Measurements from ENCODE around the gene ITPRIPL2.
A peak's percentile ranks its signal among the peaks of the same experiment; 100 is the strongest.

Gene ITPRIPL2

DNA sequence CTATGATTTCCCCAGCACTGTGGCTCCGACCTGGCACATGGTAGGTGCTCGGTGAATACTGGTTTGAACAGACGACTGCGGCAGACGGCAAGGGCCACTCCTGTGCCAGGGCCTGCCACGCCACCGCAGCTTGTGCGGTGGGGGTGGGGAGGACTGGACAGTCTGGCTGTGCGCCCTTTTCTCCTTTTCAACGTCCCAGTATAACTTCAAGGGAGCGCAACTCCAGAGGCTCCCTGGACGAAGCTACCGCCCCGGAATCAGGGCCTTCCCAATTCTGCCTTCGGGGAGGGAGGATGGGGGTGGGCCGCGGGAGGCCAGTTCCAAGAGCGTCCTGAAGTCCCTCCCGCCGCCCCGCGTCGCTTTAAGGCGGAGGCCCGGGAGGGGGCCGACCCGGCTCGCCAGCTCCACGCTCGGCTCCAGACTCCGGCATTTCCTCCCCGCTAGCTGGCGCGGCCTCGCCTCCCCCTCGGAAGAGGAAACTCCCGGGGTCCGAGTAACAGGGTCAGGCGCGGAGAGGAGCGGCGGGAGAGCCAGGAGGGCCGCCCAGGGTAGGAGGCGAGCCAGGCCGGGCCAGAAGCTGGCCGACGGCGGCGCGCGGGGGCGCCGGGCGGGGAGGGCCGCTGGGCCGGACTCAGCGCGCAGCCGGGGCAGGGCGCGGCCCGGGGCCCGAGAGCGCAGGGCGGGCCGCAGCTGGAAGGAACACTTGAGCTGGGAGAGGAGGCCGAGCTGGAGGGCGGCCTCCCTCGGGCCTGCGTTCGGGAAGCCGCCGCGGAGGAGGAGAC is at the start of gene ITPRIPL2:
ITPRIPL2 (plus strand) TSS at position 388 of the 782 bp plus-strand sequence. CDS start 498 bp downstream, outside the sequence.
- DNase-seq: peak; percentile 36

DNA sequence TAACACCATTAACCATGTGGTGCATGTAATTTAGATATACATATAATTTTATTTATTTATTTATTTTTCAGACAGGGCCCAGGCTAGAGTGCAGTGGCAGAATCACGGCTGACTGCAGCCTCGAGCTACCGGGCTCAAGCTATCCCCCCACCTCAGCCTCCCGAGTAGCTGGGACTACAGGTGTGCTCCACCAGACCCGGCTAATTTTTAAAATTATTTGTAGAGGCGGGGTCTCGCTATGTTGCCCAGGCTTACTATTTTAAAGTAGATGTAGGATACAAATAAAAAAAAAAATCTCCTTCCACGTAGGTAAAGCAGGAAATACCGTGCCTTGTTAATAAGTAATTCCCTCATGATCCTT is 46.8 kb upstream of the ITPRIPL2 start:
- no peak for DNase-seq

DNA sequence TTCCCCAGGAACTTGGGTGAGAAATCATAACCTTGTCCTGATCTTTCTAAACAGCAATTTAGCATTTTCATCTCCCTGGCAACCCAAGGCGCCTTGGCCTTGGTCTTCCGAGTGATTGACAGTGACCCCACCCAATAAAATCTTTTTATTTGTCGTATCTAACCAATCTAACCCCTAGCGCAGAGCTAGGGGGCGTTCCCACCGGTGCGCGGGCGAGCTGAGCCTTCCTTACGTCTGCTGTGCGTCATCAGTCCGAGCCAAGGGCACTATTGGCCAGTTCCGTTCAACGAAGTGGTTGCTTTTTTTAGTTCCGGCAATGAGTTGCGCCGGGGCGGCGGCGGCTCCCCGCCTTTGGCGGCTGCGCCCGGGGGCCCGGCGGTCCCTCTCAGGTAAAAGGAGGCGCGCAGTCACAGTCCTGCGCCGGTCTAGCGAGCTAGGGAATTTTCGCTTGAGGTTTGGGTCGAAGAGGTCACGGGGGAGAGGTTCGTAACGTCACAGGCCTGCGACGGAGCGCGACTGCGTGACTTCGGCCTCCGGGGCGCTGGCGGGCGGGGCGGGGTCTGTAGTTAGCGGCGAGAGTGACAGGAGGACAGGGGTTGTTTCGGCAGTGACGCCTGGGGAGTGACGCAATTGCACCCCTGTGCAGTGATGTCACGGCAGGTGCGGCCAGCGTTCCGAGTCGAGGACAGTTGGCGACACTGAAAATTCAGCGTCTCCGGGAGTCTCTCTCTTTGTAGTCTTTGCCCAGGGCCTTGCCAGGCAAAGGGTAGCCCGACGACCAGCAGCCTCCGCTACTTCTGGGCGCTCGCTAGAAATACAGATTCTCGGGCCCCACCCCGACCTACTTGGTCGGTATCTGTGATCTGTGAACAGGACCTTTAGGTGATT is 46.2 kb upstream of the ITPRIPL2 start, which contains the start of gene COQ7:
COQ7 (plus strand) TSS at position 266 of the 888 bp plus-strand sequence; CDS start at position 317, 51 bp downstream.
- DNase-seq: peak; percentile 99

DNA sequence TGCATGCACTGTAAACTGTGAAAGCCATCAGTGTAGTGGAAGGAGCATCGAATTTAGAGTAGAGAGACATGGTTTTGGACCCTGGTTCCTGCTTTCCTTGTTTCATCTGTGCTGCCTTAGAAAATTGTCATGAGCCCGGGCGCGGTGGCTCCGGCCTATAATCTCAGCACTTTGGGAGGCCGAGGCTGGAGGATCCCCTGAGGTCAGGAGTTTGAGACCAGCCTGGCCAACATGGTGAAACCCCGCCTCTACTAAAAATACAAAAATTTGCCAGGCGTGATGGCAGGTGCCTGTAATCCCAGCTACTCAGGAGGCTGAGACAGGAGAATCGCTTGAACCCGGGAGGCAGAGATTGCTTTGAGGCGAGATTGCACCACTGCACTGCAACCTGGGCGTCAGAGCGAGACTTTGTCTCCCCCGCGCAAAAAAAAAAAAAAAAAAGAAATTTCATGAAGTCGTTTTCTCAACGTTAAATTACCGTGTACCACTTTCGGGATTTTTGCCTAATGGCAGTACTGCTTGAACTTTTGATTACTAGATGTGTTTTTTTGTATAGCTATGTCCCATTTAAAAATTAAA is 45.4 kb upstream of the ITPRIPL2 start:
- DNase-seq: no peak

DNA sequence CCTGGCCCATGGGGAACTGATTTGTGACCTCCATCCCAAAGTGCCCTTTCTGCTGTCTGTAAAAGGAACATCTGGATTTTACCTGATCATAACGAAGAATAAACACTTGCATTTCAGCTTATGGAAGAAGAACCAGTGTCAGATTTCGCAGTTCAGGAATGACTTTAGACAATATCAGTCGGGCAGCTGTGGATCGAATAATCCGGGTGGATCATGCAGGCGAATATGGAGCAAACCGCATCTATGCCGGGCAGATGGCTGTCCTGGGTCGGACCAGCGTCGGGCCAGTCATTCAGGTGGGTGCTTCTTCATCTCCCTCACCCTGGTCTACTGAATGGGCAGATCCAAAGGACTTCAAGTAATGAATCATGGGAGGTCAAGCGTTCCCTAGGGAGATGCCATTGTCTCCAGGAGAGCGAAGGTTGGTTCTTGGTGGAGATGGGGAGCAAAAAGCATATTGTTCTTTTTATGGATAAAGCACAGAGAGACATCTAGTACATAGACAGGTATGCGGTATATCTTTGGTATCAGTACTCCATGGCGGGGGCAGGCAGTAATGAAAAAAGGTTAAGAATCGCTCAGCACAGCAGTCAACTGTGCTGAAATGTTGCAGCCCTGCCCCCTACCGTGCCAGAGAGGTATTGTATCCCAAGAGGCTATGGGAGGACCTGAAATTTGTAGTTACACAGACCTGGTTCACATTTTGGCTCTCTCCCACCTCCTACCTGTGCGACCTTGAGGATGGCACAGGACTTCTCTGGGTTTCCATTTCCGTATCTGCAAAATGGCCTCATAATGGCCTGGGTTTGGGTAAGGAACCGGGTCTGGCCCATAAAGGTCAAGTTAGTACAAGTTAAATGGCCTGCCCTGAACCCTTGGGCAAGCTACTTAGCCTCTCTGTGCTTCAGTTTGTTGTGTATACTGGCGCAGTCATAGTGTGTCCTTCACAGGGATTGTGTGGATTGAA is 41.7 kb upstream of the ITPRIPL2 start:
- peak; percentile 62 for DNase-seq

DNA sequence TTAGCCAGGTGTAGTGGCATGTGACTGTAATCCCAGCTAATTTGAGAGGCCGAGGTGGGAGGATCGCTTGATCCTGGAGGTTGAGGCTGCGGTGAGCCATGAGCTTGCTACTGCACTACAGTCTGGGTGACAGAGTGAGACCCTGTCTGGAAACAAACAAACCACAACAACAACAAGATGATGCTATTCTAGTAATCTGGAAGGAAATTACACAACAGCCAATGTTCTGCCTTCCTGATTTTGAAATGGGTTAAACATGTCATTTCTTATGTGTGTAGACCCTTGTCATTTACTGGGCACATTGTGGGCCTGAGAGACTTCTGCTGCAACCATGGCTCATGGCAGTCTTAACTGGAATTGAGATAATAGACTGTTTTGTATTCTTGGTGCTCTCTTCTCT is 40.4 kb upstream of the ITPRIPL2 start:
- DNase-seq: no peak

DNA sequence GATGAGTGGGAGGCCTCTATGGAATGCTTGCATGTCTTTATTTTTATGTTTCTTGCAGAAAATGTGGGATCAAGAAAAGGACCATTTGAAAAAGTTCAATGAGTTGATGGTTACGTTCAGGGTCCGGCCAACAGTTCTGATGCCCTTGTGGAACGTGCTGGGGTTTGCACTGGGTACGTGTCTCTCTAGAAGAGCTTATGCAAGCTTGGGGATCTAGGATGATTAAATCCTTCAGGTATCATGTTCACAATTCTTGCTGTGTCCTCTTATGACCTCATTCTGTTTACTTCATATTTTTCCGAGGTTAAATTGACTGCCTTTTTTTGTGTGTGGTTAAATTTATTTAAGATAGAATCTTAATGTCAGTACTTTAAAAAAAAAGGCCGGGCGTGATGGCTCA is 39.9 kb upstream of the ITPRIPL2 start:
- DNase-seq: no peak

DNA sequence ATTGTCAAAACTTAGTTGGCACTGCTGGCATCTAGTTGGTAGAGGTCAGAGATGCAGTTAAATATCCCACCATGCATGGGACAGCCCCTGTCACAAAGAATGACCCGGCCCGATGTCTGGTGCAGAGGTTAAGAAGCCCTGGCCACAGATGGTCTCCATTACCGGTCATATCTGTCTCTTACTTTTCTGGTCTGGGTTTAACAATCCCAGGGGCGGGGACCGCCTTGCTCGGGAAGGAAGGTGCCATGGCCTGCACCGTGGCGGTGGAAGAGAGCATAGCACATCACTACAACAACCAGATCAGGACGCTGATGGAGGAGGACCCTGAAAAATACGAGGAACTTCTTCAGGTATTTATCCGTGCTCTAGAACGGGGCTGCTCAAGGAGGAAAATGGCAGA is 38.3 kb upstream of the ITPRIPL2 start:
- no peak for DNase-seq

DNA sequence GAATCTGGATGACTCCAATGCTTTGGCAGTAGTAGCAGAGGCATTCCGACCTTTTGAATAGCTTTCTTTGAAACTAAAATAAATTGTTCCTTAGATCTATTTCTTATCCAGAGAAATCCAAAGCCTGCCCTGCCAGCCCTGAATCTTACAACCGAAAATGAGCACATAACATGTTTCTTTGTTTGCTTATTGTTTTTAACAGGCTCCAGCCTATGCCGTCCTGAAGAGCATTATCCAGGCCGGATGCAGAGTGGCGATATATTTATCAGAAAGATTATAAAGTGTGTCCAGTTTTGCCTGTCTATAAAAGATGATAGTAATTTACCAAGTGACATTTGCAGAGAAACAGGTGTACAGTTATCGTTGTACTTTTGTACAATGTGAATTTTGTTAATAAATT is 35.9 kb upstream of the ITPRIPL2 start:
- DNase-seq: no peak

DNA sequence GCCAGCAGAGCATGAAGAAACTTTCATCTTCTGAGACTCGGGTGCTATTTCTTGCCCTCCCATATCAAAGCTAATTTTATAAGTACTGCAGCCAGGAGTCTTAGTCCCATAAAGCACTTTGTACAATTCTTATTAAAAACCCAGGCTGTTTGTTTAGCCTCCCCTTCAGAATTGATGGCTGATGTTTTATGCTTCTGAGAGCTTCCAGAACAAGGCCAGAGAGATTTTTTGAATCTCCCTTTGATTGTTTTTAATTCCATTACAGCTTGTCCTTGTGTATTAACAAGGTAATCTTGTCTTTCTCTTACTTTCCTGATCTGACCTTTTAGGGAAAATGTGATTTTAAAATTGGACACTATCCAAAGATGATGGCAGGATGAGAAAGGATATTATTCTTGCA is 30.1 kb upstream of the ITPRIPL2 start:
- no peak for DNase-seq

DNA sequence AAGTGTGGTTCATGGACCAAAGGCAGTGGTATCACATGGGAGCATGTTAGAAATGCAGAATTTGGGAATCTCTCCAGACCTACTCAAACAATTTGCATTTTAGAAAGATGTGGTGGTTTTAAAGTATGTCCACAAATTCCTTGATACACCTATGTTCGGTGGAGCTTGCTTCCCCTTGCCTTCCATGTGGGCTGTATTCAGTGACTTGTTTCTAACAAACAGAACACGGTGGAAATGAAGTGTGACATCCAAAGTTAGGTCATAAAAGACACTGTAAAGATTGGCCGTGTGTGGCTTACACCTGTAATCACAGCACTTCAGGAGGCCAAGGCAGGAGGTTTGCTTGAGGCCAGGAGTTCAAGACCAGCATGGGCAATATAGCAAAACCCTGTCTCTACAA is 29.6 kb upstream of the ITPRIPL2 start:
- DNase-seq: no peak

DNA sequence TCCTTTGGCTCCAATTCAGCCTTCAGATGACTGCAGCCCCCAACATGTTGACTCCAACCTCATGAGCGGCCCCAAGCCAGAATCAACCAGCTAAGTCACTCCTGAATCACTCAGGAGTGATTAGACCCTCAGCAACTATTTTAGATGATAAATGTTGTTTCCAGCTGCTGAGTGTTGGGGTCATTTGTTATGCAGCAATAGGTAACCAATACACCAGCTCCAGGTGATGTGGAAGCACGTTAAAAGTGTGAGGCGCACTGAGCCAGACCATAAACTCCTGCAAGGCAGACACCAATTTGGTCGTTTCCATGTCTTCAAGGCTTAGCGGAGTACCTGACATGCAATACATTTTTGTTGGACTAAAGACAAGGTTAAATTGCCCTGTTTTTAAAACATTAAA is 28.9 kb upstream of the ITPRIPL2 start:
- no peak for DNase-seq

DNA sequence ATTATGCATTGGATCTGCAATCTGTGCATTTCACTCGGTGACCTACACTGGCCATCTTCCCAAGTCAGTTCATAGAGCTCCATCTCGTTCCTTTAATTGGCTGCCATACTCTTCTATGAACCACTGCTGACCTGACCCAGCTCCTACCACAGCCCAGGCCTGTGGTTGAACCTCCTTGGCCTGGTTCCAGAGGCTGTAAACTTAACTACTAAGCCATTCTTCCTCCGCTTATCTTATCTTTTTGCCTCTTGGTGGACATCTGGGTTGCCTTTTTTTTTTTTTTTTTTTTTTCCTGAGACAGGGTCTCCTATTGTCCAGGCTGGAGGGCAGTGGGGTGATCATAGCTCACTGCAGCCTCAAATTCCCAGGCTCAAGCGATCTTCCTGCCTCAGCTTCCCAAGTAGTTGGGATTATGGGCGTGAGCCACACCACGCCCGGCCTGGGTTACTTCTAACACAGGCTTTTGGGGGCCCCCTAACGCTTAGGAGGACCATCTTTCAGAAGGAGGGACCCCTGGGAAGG is 28.0 kb upstream of the ITPRIPL2 start:
- DNase-seq: peak; percentile 85

DNA sequence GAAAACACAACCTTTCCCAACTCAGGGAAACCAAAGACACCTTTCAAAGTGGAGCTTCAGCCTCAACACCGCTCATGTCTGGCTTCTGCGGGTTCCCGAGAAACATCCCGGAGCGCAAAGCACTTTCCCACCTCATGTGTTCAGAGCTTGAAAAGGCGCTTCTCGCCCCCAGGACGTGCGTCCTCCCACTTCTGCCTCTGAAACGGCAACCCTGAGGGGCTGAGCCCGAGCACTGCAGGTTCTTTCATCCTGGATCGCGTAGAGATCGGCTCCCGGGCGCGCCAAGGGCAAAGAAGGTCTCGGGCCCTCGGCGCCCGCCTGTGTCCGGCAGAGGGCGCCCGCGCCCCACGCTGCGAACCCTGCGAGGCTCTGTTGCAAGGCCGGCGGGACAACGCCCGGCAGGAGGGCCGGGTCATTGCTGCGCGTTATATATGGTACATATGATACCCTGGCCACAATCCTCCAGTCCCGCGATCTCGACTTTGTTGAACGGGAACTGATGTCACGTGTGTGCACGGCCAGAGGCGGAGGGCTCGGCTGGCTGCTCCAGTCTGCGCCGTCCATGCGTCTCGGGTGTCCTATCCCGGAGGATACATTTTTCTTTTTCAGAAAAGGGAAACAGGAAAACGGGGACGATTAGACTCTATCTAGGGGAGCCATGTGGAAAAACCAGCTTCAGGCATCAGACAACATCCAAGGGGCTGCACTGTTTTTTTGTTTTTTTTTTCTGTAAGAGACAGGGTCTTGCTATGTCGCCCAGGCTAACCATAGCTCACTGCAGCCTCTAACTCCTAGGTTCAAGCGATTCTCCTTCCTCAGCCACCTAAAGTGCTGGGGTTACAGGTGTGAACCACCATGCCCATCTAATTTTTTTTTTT is 27.2 kb upstream of the ITPRIPL2 start:
- peak; percentile 78 for DNase-seq

DNA sequence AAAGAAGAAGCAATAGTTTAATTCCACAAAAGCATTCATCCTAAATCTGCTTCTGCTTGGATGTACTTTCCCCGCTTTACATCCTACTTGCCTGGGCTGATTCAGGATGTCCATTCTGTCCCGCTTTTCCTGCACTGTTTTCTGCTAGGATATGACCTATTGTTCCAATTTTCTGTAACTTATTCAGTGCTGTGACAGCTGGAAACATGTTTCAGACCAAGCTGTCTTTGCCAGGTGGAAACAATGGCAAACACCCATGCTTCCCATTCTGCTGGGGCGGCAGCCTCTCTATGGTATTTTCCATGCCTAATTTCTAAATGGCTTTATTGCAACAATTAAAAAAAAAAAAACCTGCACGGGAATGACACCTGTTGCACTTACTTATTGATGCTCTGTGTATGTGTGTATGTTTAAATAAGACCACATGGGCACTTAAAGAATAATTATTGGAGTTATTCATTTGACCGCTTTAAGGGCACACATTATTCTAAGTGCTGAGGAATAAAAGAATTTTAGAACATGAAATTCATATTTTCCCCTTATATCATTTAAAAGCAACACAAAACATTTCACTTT is 25.3 kb upstream of the ITPRIPL2 start:
- no peak for DNase-seq

DNA sequence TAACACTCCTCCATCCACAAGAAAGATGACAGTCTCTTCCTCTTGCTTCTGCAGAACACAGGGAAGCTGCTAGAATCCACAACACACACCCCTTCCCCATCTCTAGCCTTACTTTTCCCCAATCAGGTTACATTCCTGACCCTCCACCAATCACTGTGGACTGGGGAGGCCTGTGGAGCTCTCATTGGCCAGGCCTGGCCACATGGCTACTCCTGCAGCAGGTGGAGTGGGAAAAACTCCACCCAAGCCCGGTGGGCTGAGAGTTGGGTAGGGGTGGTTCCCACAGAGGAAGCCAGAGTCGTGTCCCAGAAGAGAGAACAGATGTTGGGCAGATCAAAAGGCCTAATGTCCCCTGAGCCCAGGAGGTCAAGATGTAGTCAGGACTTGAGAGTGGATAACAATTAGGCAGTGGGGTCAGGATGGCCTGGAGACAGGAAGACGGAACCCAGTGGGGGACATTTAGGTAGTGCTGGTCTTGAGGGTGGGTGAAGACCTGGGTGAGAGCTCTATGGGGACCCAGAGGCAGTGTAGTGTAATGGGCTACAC is 24.3 kb upstream of the ITPRIPL2 start:
- no peak for DNase-seq

DNA sequence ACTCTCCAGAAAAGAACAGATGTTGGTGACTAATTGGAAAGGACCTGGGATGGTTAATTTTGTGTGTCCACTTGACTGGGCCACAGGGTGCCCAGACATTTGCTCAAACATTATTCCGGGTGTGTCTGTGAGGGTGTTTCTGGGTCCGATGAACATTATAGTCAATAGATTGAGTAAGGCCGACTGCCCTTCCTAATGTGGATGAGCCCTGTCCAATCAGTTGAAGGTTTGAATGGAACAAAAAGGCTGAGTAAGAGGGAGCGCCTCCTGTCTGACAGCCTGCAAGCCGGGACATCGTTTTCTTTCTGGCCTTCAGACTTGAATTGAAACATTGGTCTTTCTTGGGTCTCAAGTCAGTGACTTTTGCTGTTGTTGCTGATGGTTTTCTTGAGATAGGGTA is 22.8 kb upstream of the ITPRIPL2 start:
- no peak for DNase-seq

DNA sequence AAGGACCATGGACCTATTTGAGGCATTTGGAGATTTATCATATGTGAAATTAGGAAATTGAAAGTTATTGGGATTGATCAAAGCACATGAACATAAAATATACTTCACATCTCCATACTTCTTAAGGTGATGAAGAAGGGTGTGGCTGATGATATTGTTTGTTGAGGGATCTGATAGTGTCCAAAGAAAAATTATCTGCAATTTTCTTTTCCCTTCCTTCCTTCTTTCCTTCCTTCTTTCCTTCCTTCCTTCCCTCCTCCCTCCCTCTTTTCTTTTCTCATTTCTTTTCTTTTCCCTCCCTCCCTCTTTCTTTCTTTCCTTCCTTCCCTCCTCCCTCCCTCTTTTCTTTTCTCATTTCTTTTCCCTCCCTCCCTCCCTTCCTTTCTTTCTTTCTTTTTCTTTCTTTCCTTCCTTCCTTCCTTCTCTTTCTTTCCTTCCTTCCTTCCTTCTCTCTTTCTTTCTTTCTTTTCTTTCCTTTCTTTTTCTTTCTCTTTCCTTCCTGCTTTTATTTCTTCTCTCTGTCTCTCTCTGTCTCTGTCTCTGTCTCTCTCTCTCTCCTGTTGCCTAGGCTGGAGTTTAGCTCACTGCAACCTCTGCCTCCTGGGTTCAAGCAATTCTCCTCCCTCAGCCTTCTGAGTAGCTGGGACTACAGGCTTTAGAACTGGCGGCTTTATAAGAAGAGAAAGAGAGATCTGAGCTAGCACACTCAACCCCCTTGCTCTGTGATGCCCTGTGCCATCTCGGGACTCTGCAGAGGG is 20.9 kb upstream of the ITPRIPL2 start:
- DNase-seq: no peak

Data from hematopoietic multipotent progenitor cell treated with erythropoietin and hydrocortisone succinate and interleukin-3 and kit ligand, for 8 days (in vitro differentiated cells).